Lung (tissue), 12 donors: ENCODE data around the gene CEP164. TPM values are rescaled to one million over a fixed set of nuclear protein-coding genes. Genes with fewer than 3 reads are reported as not detected.

Experiments used
- ATAC-seq: fragments of 200-7000 bp; cut with Tn5 transposase; one replicate; pipeline ENCODE4 v1.9.1; 2020; ENCODE audit warnings: moderate number of reproducible peaks; ENCODE audit not compliant: insufficient read depth, low FRiP score
- DNase-seq, 3 donors: peaks; one replicate each; pipeline ENCODE4 v3.0.0-alpha.2; 2013 to 2017
- H3K27ac ChIP-seq, 2 donors: one replicate each; pipeline ENCODE4 v1.5.1; 2013; ENCODE audit warnings: mild to moderate bottlenecking in 2 of 2, moderate library complexity in 2 of 2, control low read depth in 1 of 2, inconsistent platforms in 1 of 2, low read depth in 1 of 2, low read length in 1 of 2
- H3K27me3 ChIP-seq, 3 donors: one replicate each; pipeline ENCODE4 v1.5.1; 2013; ENCODE audit warnings: low read length in 2 of 3; ENCODE audit not compliant: control insufficient read depth in 3 of 3, insufficient read depth in 3 of 3
- H3K36me3 ChIP-seq, 4 donors: one replicate each; pipeline ENCODE4 v1.5.1; 2013; ENCODE audit warnings: low read length in 4 of 4, mild to moderate bottlenecking in 1 of 4, moderate library complexity in 1 of 4; ENCODE audit not compliant: control insufficient read depth in 4 of 4, insufficient read depth in 4 of 4
- H3K4me1 ChIP-seq, 5 donors: one replicate each; pipeline ENCODE4 v1.5.1; 2013; ENCODE audit warnings: low read length in 5 of 5, mild to moderate bottlenecking in 2 of 5, moderate library complexity in 1 of 5; ENCODE audit not compliant: control insufficient read depth in 5 of 5, insufficient read depth in 5 of 5
- H3K4me3 ChIP-seq: one replicate; pipeline ENCODE4 v1.5.1; 2013; ENCODE audit warnings: mild to moderate bottlenecking, control low read depth, moderate library complexity
- H3K9ac ChIP-seq, 2 donors: one replicate each; pipeline ENCODE4 v1.5.1; 2013; ENCODE audit warnings: low read length in 2 of 2, control low read depth in 1 of 2; ENCODE audit not compliant: insufficient read depth in 1 of 2
- H3K9me3 ChIP-seq, 4 donors: one replicate each; pipeline ENCODE4 v1.5.1; 2013; ENCODE audit warnings: low read length in 3 of 4, mild to moderate bottlenecking in 1 of 4, moderate library complexity in 1 of 4; ENCODE audit not compliant: control insufficient read depth in 4 of 4, insufficient read depth in 3 of 4
- WGBS, 2 donors: extraction: QIAGEN DNeasy Blood & Tissue Kit; methylation state at CpG; one replicate each; pipeline ENCODE4 v1.1.7; 2013; 5-methylcytosine and 5-hydroxymethylcytosine counted together
- polyA plus RNA-seq, 2 donors: library from polyadenylated mRNA; stranded (reverse); fragments of 200-250 nt; gene quantifications; one replicate each; pipeline ENCODE4 v1.2.1, GENCODE V29; 2013
- total RNA-seq, 2 donors: library from RNA; depleted of rRNA in 1 of 2; stranded (reverse); fragments of >200 nt in 1 of 2; gene quantifications; one replicate each; pipeline ENCODE4 v1.2.1, GENCODE V29; 2014 to 2021
- TF ChIP-seq, protein P1 (sequence below): IDR thresholded peaks from 2 replicates; pipeline ENCODE4 v1.5.1; 2012; ENCODE audit warnings: mild to moderate bottlenecking; ENCODE audit errors: control extremely low read depth, extremely low read depth
- donor health status: control.
- donor health status: control.
- donor health status: Bipolar disorder and iron deficiency.
- donor health status: healthy.
- donor health status: DM: yes; HTN: yes; CAD: no.

Gene CEP164
- total and polyA plus RNA-seq, 4 donors = 12.0 to 36.1 (median 26.7) TPM

DNA sequence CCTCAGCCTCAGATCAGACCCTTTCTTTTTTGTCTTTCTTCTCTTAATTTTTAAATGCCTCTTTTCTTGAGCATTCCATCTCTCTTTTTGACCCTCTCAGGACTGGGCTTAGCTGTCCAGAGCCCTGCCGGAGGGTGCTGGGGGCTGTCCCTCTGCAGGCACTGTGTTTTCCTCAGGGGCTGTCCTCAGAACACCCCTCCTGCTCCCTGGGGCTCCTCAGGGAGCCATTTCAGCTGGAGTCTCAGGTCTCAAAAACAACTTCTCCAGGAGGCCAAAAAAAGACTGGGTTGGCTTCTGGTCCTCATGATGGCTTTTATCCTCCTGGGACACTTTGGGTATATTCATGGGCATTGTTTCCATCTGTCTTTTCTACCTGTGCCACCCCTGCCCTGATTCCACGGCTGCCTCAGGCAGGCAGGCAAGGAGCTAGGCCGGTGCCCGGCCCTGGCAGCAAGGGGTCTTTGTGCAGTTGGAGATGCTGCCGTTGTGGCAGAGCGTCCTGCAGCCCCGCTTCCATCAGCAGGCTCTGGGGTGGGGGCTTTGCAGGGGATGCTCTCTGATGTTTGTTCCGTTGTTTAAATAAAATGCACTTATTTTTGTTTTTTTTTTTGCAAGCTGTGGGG is 85.1 kb downstream of the CEP164 start:
- Histone ChIP-seq H3K9ac (no peak overlapping the region), H3K27ac (no peak overlapping the region), H3K4me1 (no peaks in the 10 kb centered on the region), H3K4me3 (no peak overlapping the region), H3K9me3 (peaks cover 0 to 2% (median 0%) of the 10 kb centered on the region in 4 donors), H3K27me3 (no peaks in the 10 kb centered on the region), H3K36me3 (peaks cover 0 to 33% (median 7%) of the 10 kb centered on the region in 4 donors)
- TF ChIP-seq, protein P1, sequence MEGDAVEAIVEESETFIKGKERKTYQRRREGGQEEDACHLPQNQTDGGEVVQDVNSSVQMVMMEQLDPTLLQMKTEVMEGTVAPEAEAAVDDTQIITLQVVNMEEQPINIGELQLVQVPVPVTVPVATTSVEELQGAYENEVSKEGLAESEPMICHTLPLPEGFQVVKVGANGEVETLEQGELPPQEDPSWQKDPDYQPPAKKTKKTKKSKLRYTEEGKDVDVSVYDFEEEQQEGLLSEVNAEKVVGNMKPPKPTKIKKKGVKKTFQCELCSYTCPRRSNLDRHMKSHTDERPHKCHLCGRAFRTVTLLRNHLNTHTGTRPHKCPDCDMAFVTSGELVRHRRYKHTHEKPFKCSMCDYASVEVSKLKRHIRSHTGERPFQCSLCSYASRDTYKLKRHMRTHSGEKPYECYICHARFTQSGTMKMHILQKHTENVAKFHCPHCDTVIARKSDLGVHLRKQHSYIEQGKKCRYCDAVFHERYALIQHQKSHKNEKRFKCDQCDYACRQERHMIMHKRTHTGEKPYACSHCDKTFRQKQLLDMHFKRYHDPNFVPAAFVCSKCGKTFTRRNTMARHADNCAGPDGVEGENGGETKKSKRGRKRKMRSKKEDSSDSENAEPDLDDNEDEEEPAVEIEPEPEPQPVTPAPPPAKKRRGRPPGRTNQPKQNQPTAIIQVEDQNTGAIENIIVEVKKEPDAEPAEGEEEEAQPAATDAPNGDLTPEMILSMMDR = no peak
- WGBS, 2 donors = 94 to 95% methylated on average over 8 of the region's 8 CpGs
- no peak for ATAC-seq
- DNase-seq = no peak

DNA sequence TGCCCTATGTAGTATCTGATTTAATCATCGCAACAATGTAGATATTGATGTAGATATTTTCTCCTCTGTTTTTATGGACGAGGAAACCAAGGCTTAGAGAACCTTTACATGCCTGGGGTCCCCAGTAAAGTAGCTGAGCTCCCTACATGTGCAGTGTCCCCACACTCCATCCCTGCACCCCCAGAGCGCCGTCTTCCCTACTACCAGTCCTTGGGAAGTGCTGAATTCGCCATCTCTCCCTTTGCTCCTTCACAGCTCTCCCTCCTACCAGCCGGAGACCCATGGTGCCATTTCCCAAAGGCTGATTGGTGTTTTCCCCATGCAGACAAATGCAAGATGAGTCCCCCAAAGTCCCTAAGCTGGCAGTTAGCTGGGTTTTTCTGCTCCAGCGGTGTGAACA is 86.0 kb downstream of the CEP164 start:
- ATAC-seq (no peak), DNase-seq (no peak)
- WGBS, 2 donors = 97 to 98% methylated on average over 7 of the region's 7 CpGs
- Histone ChIP-seq H3K9me3 (peaks cover 0 to 2% (median 0%) of the 10 kb centered on the region in 4 donors), H3K4me3 (no peak overlapping the region), H3K4me1 (no peaks in the 10 kb centered on the region), H3K27ac (no peak overlapping the region), H3K27me3 (no peaks in the 10 kb centered on the region), H3K36me3 (peaks cover 0 to 24% (median 4%) of the 10 kb centered on the region in 4 donors), H3K9ac (no peak overlapping the region)
- TF ChIP-seq, protein P1 = no peak

DNA sequence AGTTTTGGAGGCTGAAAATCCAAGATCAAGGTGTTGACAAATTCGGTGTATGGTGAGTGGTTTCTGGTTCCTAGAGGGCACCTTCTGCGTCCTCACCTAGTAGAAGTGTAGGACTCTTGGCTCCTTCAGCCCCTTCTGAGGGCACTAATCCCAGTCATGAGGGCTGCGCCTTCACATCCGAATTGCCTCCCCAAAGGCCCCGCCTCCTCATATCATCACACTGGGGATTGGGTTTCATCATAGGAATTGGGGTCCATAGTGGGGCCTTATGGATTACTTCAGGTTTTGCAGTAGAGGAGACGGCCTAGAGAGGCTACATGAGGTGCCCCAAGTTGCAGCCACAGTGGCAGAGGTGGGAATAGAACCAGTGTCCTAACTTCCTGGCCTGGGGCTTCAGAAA is 87.1 kb downstream of the CEP164 start:
- Histone ChIP-seq H3K27ac (no peak overlapping the region), H3K4me3 (no peak overlapping the region), H3K27me3 (no peaks in the 10 kb centered on the region), H3K36me3 (peaks cover 0 to 13% (median 2%) of the 10 kb centered on the region in 4 donors), H3K9me3 (peaks cover 0 to under 1% (median 0%) of the 10 kb centered on the region in 4 donors), H3K4me1 (no peaks in the 10 kb centered on the region), H3K9ac (no peak overlapping the region)
- ATAC-seq (no peak), DNase-seq (no peak)
- 91 to 95% methylated on average over 6 of the region's 6 CpGs for WGBS, 2 donors
- TF ChIP-seq, protein P1 = no peak
